HG03342 (cell line): ENCODE results near the gene GPR137C.

Experiments used
- ATAC-seq: cut with Tn5 transposase; IDR thresholded peaks from one replicate; pipeline ENCODE4 v1.9.1; 2021; ENCODE audit warnings: mild to moderate bottlenecking, moderate library complexity; ENCODE audit not compliant: unreplicated experiment

Gene GPR137C

GRCh38 chr14:52552063-52552988 lies at the start of gene GPR137C, which contains the start of gene TXNDC16:
Gene GPR137C, plus strand, starts transcription at chr14:52552836. Its CDS starts 312 bp downstream, at chr14:52553148.
Gene TXNDC16, minus strand, starts transcription at chr14:52552505. Its CDS starts 8,948 bp downstream, at chr14:52543557.
- ATAC-seq, result peak; percentile 89

- ATAC-seq, result no peak
Observed at GRCh38 chr14:52513249-52513648, 39.4 kb upstream of the GPR137C start.

- no peak for ATAC-seq
Observed at GRCh38 chr14:52514046-52514811, 38.4 kb upstream of the GPR137C start.

- no peak for ATAC-seq
Observed at GRCh38 chr14:52522033-52522432, 30.6 kb upstream of the GPR137C start.

- no peak for ATAC-seq
Observed at GRCh38 chr14:52522581-52523345, 29.9 kb upstream of the GPR137C start.

GRCh38 chr14:52527052-52527451 lies 25.6 kb upstream of the GPR137C start:
- ATAC-seq, result no peak

- ATAC-seq, result no peak
Observed at GRCh38 chr14:52531481-52531880, 21.2 kb upstream of the GPR137C start.

- no peak for ATAC-seq
Observed at GRCh38 chr14:52536269-52536668, 16.4 kb upstream of the GPR137C start.

- no peak for ATAC-seq
Observed at GRCh38 chr14:52538623-52539022, 14.0 kb upstream of the GPR137C start.

GRCh38 chr14:52545584-52546317 lies 6.9 kb upstream of the GPR137C start:
- ATAC-seq, result no peak

GRCh38 chr14:52546318-52546670 lies 6.3 kb upstream of the GPR137C start:
- no peak for ATAC-seq

- no peak for ATAC-seq
Observed at GRCh38 chr14:52547027-52547426, 5.6 kb upstream of the GPR137C start.

- ATAC-seq, result no peak
Observed at GRCh38 chr14:52547526-52547925, 5.1 kb upstream of the GPR137C start.

GRCh38 chr14:52550661-52551060 lies 2.0 kb upstream of the GPR137C start:
- ATAC-seq, result no peak

- no peak for ATAC-seq
Observed at GRCh38 chr14:52551205-52551604, 1.4 kb upstream of the GPR137C start.

- no peak for ATAC-seq
Observed at GRCh38 chr14:52551696-52552062, 957 bp upstream of the GPR137C start.

GRCh38 chr14:52553002-52553670 lies 500 bp downstream of the GPR137C start:
- ATAC-seq, result peak; percentile 23

- no peak for ATAC-seq
Observed at GRCh38 chr14:52553671-52554575, 1.3 kb downstream of the GPR137C start.

GRCh38 chr14:52558688-52559087 lies 6.1 kb downstream of the GPR137C start:
- ATAC-seq, result no peak
